Pancreas (tissue), 10 donors: Measurements from ENCODE around the gene UBR4. TPM values are rescaled to one million over a fixed set of nuclear protein-coding genes. Genes with fewer than 3 reads are reported as not detected.

ENCODE experiments used
- ATAC-seq, 4 donors: fragments of 200-7000 bp; cut with Tn5 transposase; one replicate each; pipeline versions ENCODE4 v1.8.0 to v1.9.1; 2020; ENCODE audit warnings: mild to moderate bottlenecking in 4 of 4, moderate library complexity in 4 of 4
- DNase-seq, 6 donors: peaks; one replicate each; pipeline ENCODE4 v3.0.0-alpha.2; 2020
- FAIRE-seq: peaks from 2 replicates; lab custom pipeline; 2012; peaks lifted over from hg19 to GRCh38; lab: Jason Lieb, UNC
- H3K27ac ChIP-seq, 4 donors: fragments of 200-600 bp; sonication (generic); 1 replicate in 3 of 4; 2 replicates in 1 of 4; pipeline versions ENCODE4 v1.5.0 to v1.8.0; 2020
- H3K27me3 ChIP-seq, 4 donors: fragments of 200-600 bp; one replicate each; pipeline ENCODE4 v1.8.0; 2021
- H3K36me3 ChIP-seq, 3 donors: fragments of 200-600 bp; sonication (generic) in 1 of 3; one replicate each; pipeline versions ENCODE4 v1.5.0 to v1.8.0; 2020 to 2021
- H3K4me1 ChIP-seq, 3 donors: fragments of 200-600 bp; one replicate each; pipeline ENCODE4 v1.8.0; 2021
- H3K4me3 ChIP-seq, 4 donors: fragments of 200-600 bp; sonication (generic) in 2 of 4; one replicate each; pipeline versions ENCODE4 v1.5.0 to v1.8.0; 2020 to 2021
- H3K9me3 ChIP-seq, 4 donors: fragments of 200-600 bp; one replicate each; pipeline ENCODE4 v1.8.0; 2021
- WGBS, 2 donors: extraction: QIAGEN DNeasy Blood & Tissue Kit; methylation state at CpG; one replicate each; pipeline ENCODE4 v1.1.7; 2013; 5-methylcytosine and 5-hydroxymethylcytosine counted together
- intact Hi-C, 3 donors: fragments of 100-400 bp; cut with DNase I; formaldehyde crosslinking; loops; one replicate each; pipeline versions ENCODE4 v1.11.1 to v1.14.2; 2022
- polyA plus RNA-seq, 2 donors: library from polyadenylated mRNA; stranded (reverse); fragments of 200-250 nt; gene quantifications; one replicate each; pipeline ENCODE4 v1.2.3, GENCODE V29; 2013
- total RNA-seq, 6 donors: library from RNA; stranded (reverse); fragmentation: NEBNext Ultra II Directional in 4 of 6; extraction: Animal tissue kit (Norgen Biotek cat#: 25700) in 4 of 6; gene quantifications; one replicate each; pipeline versions ENCODE4 v1.2.1 to v1.2.4, GENCODE V29; 2021 to 2023
- TF ChIP-seq, protein P1 (sequence below), 4 donors: fragments of 200-600 bp; sonication (generic) in 3 of 4; IDR thresholded peaks; one replicate each; pipeline versions ENCODE4 v1.5.0 to v1.8.0; 2021; ENCODE audit warnings: antibody characterized with exemption in 4 of 4
- donor health status: healthy with polysubstance abuse.
- donor health status: DM: no; HTN: no; CAD: no; lungs with moderate emphysema.
- donor health status: DM: no; HTN: no; CAD: no.
- donor health status: control.
- donor health status: control.
- donor health status: Bipolar disorder and iron deficiency.
- donor health status: DM: yes; HTN: yes; CAD: no.
- donor health status: DM: no; HTN: no; CAD: no.
- donor health status: DM: no; HTN: no; CAD: no.
- donor health status: DM: yes; HTN: yes; CAD: no.

The UBR4 gene
- total and polyA plus RNA-seq, 8 donors, result 45.3 to 140 (median 65.5) TPM

GRCh38 chr1:19205845-19206244, 4.2 kb downstream of the UBR4 start:
- DNase-seq (no peak), ATAC-seq (no peak), FAIRE-seq (no peak)
- intact Hi-C loops, result no loop called here
- WGBS, 2 donors, result 12 to 16% methylated on average over 5 of the region's 5 CpGs
- Histone ChIP-seq H3K9me3 (no peaks in the 10 kb centered on the region), H3K36me3 (peaks cover 0 to 4% (median 0%) of the 10 kb centered on the region in 3 donors), H3K27me3 (no peaks in the 10 kb centered on the region), H3K27ac (no peak overlapping the region), H3K4me1 (peaks cover 10 to 35% (median 20%) of the 10 kb centered on the region in 3 donors), H3K4me3 (no peak overlapping the region)
- TF ChIP-seq, protein P1, sequence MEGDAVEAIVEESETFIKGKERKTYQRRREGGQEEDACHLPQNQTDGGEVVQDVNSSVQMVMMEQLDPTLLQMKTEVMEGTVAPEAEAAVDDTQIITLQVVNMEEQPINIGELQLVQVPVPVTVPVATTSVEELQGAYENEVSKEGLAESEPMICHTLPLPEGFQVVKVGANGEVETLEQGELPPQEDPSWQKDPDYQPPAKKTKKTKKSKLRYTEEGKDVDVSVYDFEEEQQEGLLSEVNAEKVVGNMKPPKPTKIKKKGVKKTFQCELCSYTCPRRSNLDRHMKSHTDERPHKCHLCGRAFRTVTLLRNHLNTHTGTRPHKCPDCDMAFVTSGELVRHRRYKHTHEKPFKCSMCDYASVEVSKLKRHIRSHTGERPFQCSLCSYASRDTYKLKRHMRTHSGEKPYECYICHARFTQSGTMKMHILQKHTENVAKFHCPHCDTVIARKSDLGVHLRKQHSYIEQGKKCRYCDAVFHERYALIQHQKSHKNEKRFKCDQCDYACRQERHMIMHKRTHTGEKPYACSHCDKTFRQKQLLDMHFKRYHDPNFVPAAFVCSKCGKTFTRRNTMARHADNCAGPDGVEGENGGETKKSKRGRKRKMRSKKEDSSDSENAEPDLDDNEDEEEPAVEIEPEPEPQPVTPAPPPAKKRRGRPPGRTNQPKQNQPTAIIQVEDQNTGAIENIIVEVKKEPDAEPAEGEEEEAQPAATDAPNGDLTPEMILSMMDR (IDR thresholded peaks at IDR 0.05), result no peak

- intact Hi-C loops, result no loop called here
- Histone ChIP-seq H3K9me3 (no peaks in the 10 kb centered on the region), H3K27ac (no peak overlapping the region), H3K4me1 (peaks cover 10 to 35% (median 20%) of the 10 kb centered on the region in 3 donors), H3K36me3 (peaks cover 0 to 9% (median 0%) of the 10 kb centered on the region in 3 donors), H3K27me3 (no peaks in the 10 kb centered on the region), H3K4me3 (no peak overlapping the region)
- TF ChIP-seq, protein P1 (IDR thresholded peaks at IDR 0.05), result no peak
- DNase-seq, result no peak
- FAIRE-seq, result no peak
- ATAC-seq, result no peak
- 57 to 70% methylated on average over 1 of the region's 1 CpG for WGBS, 2 donors
These were observed 4.7 kb downstream of the UBR4 start for GRCh38 chr1:19205403-19205802.

GRCh38 chr1:19204446-19205266, 5.4 kb downstream of the UBR4 start:
- Histone ChIP-seq H3K27me3 (no peaks in the 10 kb centered on the region), H3K9me3 (no peaks in the 10 kb centered on the region), H3K4me3 (no peak overlapping the region), H3K36me3 (peaks cover 0 to 9% (median 0%) of the 10 kb centered on the region in 3 donors), H3K4me1 (peaks cover 10 to 35% (median 20%) of the 10 kb centered on the region in 3 donors), H3K27ac (no peak overlapping the region)
- intact Hi-C loops, result no loop called here
- DNase-seq (no peak), FAIRE-seq (no peak), ATAC-seq (no peak)
- TF ChIP-seq, protein P1 (IDR thresholded peaks at IDR 0.05), result no peak
- 88 to 90% methylated on average over 6 of the region's 6 CpGs for WGBS, 2 donors

GRCh38 chr1:19203440-19203839, 6.6 kb downstream of the UBR4 start:
- Histone ChIP-seq H3K4me1 (peaks cover 10 to 26% (median 15%) of the 10 kb centered on the region in 3 donors), H3K9me3 (no peaks in the 10 kb centered on the region), H3K27me3 (no peaks in the 10 kb centered on the region), H3K4me3 (no peak overlapping the region), H3K27ac (no peak overlapping the region), H3K36me3 (peaks cover 0 to 20% (median 3%) of the 10 kb centered on the region in 3 donors)
- intact Hi-C loops, result no loop called here
- TF ChIP-seq, protein P1 (IDR thresholded peaks at IDR 0.05), result no peak
- WGBS, 2 donors, result 19 to 25% methylated on average over 2 of the region's 2 CpGs
- DNase-seq, result peak in 4 of 6 donors; percentile 30 to 70 (median 44)
- peak; percentile 87 to 92 (median 90) for ATAC-seq
- no peak for FAIRE-seq

GRCh38 chr1:19202396-19202795, 7.7 kb downstream of the UBR4 start:
- H3K27me3 ChIP-seq, result no peaks in the 10 kb centered on the region
- H3K27ac ChIP-seq, result no peak overlapping the region

More at GRCh38 chr1:19202396-19202795, 7.7 kb downstream of the UBR4 start:
- DNase-seq, result no peak
- ATAC-seq, result peak in 1 of 4 donors; percentile 48
- Histone ChIP-seq H3K9me3 (no peaks in the 10 kb centered on the region), H3K4me1 (peaks cover 10 to 18% (median 15%) of the 10 kb centered on the region in 3 donors), H3K36me3 (peaks cover 7 to 31% (median 8%) of the 10 kb centered on the region in 3 donors), H3K4me3 (no peak overlapping the region)
- 66 to 71% methylated on average over 3 of the region's 3 CpGs for WGBS, 2 donors
- no peak for FAIRE-seq
- TF ChIP-seq, protein P1 (IDR thresholded peaks at IDR 0.05), result no peak
- intact Hi-C loops, result no loop called here
